ENCODE data around the gene MN1. TPM values are rescaled to one million over a fixed set of nuclear protein-coding genes. Genes with fewer than 3 reads are reported as not detected.

MN1 gene
- total and polyA plus RNA-seq, 5 donors: 3.8 to 12.2 (median 10.1) TPM

Other genes starting within 250 kb of the MN1 start
- gene PITPNB, start 117.5 kb upstream of the MN1 start, total RNA-seq: 10 to 100 TPM; 77.3 to 92.7 (median 84.1) TPM
- gene PITPNB, start 117.5 kb upstream of the MN1 start, polyA plus RNA-seq: 24.5 TPM